ENCODE data around the gene SCUBE3. TPM values are rescaled to one million over a fixed set of nuclear protein-coding genes. Genes with fewer than 3 reads are reported as not detected.

Gene SCUBE3
- total RNA-seq, 2 donors from 2014 or later, result 75.6 to 101 TPM

GRCh38 chr6:35173044-35173426, 40.7 kb upstream of the SCUBE3 start:
- H3K27ac ChIP-seq, result no peak overlapping the region
- no peaks in the 10 kb centered on the region for H3K27me3 ChIP-seq (replicated peaks; ENCODE audit: insufficient read depth)
- no peak for ATAC-seq (ENCODE audit: insufficient number of reproducible peaks, low FRiP score, low read depth)
- no peaks in the 10 kb centered on the region for H3K36me3 ChIP-seq
- H3K4me1 ChIP-seq (ENCODE audit: control insufficient read depth in 1 of 2, low read depth in 2 of 2), result peaks cover 0 to 6% of the 10 kb centered on the region in 2 donors
- TF ChIP-seq CTCF (IDR thresholded peaks at IDR 0.05), result no peak
- no peak for DNase-seq (ENCODE audit: low spot score)
- no peak overlapping the region for H3K4me3 ChIP-seq
- no peaks in the 10 kb centered on the region for H3K9me3 ChIP-seq

GRCh38 chr6:35173427-35174087, 40.2 kb upstream of the SCUBE3 start:
- ATAC-seq (ENCODE audit: insufficient number of reproducible peaks, low FRiP score, low read depth) (no peak), DNase-seq (ENCODE audit: low spot score) (no peak)
- no peak for TF ChIP-seq CTCF (IDR thresholded peaks at IDR 0.05)
- peaks cover 3 to 11% of the 10 kb centered on the region in 2 donors for H3K4me1 ChIP-seq (ENCODE audit: control insufficient read depth in 1 of 2, low read depth in 2 of 2)
- H3K9me3 ChIP-seq, result no peaks in the 10 kb centered on the region
- H3K4me3 ChIP-seq, result no peak overlapping the region
- H3K27ac ChIP-seq, result no peak overlapping the region
- no peaks in the 10 kb centered on the region for H3K36me3 ChIP-seq
- no peaks in the 10 kb centered on the region for H3K27me3 ChIP-seq (replicated peaks; ENCODE audit: insufficient read depth)

- TF ChIP-seq CTCF (IDR thresholded peaks at IDR 0.05), result no peak
- ATAC-seq (ENCODE audit: insufficient number of reproducible peaks, low FRiP score, low read depth) (no peak), DNase-seq (ENCODE audit: low spot score) (no peak)
- Histone ChIP-seq H3K9me3 (no peaks in the 10 kb centered on the region), H3K27ac (no peak overlapping the region), H3K36me3 (no peaks in the 10 kb centered on the region), H3K27me3 (replicated peaks; ENCODE audit: insufficient read depth) (no peaks in the 10 kb centered on the region), H3K4me1 (ENCODE audit: control insufficient read depth in 1 of 2, low read depth in 2 of 2) (peaks cover 8 to 16% of the 10 kb centered on the region in 2 donors), H3K4me3 (no peak overlapping the region)
Measured at GRCh38 chr6:35174088-35174434, 39.7 kb upstream of the SCUBE3 start.

GRCh38 chr6:35174501-35174900, 39.3 kb upstream of the SCUBE3 start:
- DNase-seq (ENCODE audit: low spot score) (no peak), ATAC-seq (ENCODE audit: insufficient number of reproducible peaks, low FRiP score, low read depth) (no peak)
- H3K27me3 ChIP-seq (replicated peaks; ENCODE audit: insufficient read depth), result no peaks in the 10 kb centered on the region
- H3K4me3 ChIP-seq, result no peak overlapping the region
- H3K36me3 ChIP-seq, result no peaks in the 10 kb centered on the region
- H3K9me3 ChIP-seq, result no peaks in the 10 kb centered on the region
- no peak for TF ChIP-seq CTCF (IDR thresholded peaks at IDR 0.05)
- H3K27ac ChIP-seq, result no peak overlapping the region
- peaks cover 12 to 20% of the 10 kb centered on the region in 2 donors for H3K4me1 ChIP-seq (ENCODE audit: control insufficient read depth in 1 of 2, low read depth in 2 of 2)

- DNase-seq (ENCODE audit: low spot score) (no peak), ATAC-seq (ENCODE audit: insufficient number of reproducible peaks, low FRiP score, low read depth) (no peak)
- no peak for TF ChIP-seq CTCF (IDR thresholded peaks at IDR 0.05)
- peaks cover 23 to 38% of the 10 kb centered on the region in 2 donors for H3K4me1 ChIP-seq (ENCODE audit: control insufficient read depth in 1 of 2, low read depth in 2 of 2)
- H3K36me3 ChIP-seq, result no peaks in the 10 kb centered on the region
- H3K9me3 ChIP-seq, result no peaks in the 10 kb centered on the region
- H3K27ac ChIP-seq, result no peak overlapping the region
- no peak overlapping the region for H3K4me3 ChIP-seq
- H3K27me3 ChIP-seq (replicated peaks; ENCODE audit: insufficient read depth), result no peaks in the 10 kb centered on the region
Measured at GRCh38 chr6:35176301-35177024, 37.3 kb upstream of the SCUBE3 start.
